NCI-H345 treated with DMSO at 0.1 percent for 48 hours (cell line): ENCODE data around the gene ADAM12.

Experiments
- DNase-seq: peaks from one replicate; lab custom pipeline; 2025; ENCODE audit not compliant: unreplicated experiment; lab: John Stamatoyannopoulos, UW

Gene ADAM12

DNA sequence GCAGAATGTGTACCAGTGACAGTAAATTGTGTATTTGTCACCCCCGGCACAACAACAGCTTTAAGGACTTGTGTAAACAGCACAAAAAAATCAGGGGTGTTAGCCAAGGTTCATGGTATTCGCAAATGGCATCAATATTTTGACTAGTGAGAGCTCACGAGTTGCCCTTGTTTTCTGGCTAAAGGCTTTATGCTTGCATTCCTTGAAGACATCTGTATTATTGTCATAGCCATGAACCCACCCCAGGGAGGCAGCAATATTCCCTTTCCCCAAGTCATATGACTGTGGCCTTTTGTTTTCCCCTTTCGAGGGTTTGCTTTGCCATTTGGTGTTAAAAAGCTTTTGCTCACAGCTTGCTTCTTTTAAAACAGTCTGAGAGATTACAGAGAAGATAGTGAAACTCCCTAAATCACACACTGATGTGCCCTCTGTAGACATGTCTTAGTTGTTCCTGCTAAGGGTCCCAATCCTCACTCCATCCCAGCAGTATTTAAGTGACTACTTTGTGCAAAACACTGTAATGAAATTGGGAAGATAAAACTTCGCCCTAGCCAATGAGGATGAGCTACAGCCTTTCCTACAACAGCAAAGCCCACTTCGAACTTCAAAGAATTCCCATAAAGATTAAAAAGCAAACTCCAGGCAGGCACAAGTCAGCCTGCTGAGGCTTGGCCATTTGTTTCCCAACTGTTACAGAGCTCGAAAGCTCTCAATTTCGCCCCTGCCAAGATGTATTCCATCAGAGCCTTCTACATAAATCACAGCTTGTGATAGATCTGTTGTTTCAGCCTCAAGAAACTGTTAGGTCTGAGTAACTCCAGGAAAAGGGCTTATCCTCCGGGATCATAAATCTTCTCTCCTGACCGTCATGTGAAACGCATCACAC lies 172.3 kb downstream of the ADAM12 start:
- no peak for DNase-seq

DNA sequence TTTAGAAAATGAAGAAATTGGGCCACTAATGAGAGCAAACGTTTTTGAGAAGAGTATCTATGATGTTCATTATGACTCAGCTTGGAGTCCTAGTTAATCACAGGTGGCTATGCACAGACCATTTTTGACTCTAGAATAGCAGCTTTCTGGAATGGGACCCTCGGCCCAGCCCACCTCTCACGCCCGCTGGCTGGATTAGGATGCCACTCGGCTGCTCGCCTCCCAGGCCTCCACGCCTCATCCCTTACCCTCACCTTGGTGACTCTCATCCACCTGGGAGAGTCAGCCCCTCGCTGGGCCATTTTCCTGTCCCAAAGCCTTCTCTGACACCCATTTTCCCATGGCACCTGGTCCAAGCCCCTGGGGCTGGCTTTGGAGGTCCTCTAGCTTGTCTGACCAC lies 173.6 kb downstream of the ADAM12 start:
- DNase-seq, result no peak

DNA sequence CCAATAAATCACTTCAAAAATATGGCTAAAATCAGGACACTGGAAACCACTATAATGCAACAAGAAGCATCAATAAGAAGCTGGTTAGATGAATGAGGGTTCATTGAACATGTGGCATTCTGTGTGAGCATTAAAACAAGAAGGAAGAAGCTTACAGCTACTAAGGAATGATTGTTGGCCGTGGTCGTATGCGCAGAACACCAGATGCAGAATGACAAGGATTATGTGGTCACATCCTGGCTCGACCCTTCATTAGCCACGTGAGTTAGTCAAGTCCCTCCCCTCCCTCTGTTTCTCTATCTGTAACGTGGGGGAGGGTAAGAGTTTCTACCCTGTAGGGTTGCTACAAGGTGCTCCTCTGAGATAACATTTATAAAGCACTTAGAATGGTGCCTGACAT lies 174.3 kb downstream of the ADAM12 start:
- no peak for DNase-seq

GRCh38 chr10:126212738-126213137 lies 175.5 kb downstream of the ADAM12 start:
- DNase-seq, result no peak

DNA sequence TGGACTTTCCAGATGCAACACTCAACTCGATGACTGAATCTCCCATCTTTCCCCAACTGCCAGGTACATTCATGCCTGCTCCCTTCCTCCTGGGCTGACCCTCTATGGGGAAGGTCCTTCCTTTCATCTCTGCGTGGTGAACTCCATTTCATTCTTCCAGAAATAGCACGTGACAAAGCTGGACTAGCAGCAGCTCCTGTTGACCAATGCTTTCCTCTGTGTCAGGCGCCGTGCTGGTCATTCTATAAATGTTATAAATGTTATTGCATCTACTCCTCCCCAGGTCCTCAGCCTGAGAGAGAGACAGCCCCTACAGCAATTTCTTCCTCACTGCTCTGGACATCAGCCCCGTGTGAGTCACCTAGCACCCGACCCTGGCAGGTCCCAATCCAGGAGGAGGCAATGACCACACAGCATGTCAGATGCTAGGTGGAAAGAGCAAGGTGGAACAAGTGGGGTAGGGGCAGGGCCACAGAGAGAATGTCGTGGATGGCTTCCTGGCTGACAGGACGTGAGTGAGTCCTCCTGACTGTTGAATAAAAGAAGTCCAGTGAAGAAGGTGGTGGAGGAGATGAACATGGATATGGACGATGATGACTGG lies 178.1 kb downstream of the ADAM12 start:
- no peak for DNase-seq

DNA sequence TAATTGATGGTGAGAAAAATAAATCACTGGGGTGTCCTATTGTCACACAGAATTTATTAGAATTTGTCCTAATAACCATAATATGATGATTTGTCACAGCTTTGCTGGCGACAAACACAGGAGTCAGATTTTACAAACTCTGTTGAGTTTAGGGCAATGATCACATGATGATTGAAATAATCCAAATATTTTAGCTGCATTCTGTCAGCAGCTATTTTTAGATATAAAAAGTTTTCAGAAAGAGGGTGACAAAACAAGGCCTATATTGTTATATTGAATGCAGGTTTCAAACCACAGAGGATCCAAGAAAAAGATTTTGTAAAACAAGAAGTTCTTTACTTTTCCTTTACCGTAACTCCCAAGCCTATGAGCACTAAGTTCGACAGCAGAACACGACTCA lies 178.8 kb downstream of the ADAM12 start:
- DNase-seq, result no peak

- no peak for DNase-seq
Measured at GRCh38 chr10:126208726-126209302, 179.5 kb downstream of the ADAM12 start.

DNA sequence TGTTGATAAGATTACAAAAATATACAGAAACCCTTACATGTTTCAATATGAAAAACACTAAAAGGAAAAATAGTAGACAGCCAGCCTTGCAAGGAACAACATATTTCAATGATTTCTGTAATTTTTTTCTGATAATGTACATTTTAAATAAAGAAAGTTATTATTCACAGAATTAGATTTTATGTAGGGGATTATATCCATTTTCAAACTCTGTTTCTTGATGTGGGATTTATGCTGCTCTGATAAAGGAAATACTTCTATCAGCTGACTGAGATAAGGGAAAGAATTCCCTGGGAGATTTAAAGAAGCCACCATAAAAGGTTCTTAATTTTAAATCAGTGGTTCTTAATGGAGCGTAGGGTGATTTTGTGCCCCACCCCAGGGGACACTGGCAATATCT lies 180.4 kb downstream of the ADAM12 start:
- no peak for DNase-seq

GRCh38 chr10:126207313-126207771 lies 180.9 kb downstream of the ADAM12 start:
- no peak for DNase-seq

DNA sequence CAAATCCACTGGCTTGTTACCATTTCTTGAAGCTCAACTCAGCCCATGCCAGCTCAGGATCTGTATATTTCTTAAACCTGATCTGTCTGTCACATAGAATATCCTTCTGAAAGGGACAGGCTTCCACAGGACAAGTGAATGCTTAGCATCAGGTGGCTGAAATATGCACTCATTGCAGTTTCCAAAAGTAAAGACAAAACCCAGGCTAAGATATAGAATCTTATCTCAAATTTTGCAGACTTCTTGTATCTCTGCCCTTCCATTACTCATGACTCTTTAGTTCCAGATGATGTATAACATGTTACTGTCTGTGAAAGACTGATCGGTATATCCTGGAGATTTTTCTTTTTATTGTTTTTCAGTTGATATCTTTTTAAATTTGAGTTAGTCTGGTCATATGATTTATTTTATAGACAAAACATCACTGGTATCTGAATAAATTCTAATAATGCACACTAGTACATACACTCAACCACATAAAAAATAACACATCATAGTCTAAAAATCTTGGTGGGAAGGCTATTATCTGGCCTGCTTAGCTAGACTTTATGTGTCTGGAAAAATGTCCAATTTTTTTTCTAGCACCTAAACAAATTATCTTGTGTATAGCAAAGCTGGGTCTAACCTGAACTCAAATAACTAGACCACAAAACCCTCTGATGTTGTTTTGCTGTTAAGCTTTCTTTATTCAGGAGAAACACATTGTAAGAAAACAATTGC lies 182.6 kb downstream of the ADAM12 start:
- no peak for DNase-seq

- no peak for DNase-seq
Measured at GRCh38 chr10:126204320-126204719, 184.0 kb downstream of the ADAM12 start.

DNA sequence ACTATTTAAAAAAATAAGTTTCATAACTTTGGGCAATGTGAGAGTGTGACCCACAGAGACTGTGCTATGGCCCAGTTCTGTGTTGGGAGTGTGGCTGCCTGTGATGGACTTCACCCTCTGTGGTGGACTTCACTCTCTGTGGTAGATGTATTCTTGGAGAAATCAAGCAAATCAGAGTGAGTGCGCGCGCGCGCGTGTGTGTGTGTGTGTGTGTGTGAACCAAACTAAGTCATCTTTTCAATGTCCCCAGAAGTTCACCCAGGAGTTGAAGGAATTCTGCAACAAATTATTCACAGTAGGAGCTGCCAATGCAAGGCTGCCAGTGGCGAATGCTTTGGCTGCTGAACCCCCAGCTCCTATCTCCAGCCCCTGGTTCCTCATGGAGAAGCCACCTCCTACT lies 184.5 kb downstream of the ADAM12 start:
- no peak for DNase-seq

DNA sequence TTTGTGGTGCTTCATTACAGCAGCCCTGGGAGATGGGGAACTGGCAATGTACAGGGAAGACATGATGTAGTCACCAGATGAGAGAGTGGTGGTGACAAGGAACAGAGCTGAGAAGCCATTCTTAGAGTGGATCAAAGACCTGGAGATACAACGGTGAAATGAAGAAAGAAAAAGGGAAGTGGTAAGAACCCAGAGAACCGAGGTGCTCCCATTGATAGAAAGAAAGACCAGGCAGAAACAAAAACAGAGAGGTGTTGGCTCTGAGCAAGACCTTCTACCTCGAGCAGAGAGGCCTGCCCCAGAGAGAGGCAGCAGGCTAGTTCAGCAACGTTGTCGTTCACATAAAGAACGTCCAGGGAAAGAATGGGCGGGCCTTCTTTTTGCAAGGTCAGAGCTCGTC lies 186.7 kb downstream of the ADAM12 start:
- DNase-seq, result no peak

GRCh38 chr10:126199221-126199998 lies 188.9 kb downstream of the ADAM12 start:
- no peak for DNase-seq

- DNase-seq, result no peak
Measured at GRCh38 chr10:126198681-126199080, 189.6 kb downstream of the ADAM12 start.

DNA sequence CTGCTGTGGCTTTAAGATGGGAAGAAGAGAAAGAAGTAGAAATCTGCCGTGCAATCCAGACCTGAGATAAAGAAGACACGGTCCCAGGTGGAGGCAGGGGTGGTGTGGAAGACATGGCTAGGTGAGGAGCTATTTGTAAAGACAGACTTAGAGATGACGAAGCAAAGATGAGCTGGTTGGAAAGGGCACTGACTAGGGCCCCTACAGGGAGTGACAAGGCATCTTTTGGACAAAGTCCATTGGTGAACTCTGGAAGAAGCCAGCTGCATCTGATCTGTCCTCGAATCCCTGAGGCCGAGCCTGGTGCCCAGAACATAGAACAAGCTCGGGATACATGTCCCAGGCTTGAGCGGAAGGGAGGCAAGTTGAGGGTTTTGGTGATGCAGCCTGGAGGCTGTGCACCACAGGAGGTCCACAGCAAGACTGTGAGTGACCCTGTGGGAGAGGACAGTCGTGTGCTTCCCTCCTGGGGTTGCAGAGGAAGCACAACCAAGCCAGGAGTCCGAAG lies 191.2 kb downstream of the ADAM12 start:
- DNase-seq, result no peak

DNA sequence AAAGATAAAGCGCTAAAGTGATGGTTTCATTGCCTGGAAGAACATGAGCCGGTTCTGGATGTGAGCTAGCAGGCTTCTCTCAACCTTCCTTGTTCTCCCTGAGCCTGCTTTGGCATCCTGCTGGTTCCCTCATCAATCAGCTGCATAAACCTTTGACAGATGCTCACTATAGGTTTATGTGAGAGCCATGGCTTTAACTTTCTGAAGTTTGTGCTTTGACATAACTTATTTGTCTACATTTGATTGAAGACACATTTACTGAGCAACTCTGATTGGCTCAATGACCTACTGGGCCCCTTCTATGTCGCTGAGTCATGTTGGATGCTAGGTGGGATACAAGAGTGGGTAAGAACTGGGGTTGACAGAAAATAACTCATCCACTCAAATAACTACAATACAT lies 192.0 kb downstream of the ADAM12 start:
- DNase-seq, result no peak

DNA sequence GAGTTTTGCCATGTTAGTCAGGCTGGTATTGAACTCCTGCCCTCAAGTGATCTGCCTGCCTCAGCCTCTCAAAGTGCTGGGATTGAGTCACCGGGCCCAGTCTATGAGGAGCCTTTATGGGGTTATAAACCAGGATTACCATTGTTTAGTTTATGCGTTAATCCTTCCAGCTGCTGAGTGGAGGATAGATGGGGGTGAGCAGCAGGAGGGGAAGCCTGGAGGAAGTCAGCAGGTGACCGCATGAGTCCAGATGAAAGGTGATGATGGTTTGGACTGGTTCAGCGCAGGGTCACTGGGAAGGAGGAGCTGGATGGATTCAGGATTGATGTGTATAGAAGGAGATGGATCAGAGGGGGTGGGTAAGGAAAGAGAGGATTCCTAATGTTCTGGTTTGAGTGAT lies 197.1 kb downstream of the ADAM12 start:
- no peak for DNase-seq

DNA sequence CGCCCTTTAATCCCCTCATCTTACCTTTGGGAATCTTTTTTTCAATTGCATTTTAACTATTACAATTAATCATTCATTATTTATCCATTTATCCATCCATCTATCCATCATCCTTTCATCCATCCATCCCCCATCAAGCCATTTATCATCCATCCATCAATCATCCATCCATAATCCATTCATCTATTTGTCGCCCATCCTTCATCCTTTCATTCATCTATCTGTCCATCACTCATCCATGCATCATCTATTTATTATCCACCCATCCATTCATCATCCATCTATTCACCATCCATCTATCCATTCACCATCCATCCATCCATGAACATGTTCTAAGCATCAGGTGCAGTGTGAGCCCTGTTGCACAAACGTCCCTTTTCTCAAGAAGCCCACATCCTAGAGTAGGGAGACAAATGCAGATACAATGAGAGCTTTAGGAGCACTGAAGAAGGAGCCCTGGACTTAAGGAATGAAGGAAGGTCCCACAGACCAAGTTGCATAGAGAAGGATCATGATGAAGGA lies 199.5 kb downstream of the ADAM12 start:
- DNase-seq, result no peak

DNA sequence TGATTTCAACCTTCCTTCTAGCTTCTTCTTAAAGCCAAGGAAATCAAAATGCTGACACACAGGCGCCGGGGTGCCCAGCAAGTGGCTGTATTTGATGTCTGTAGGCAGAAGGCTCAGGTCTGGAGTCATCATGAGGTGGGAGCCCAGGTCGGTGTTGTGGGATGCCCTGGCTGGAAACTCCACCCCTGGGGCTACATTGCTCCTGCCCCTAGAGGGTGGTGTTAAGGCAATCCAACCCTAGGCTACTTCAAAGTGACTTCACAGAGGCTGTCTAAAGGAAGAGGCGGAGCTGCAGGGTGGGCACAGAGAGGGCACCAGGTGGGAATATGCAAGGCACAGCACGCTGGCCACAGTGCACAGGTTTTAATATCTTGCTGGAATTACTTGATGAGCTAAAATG lies 200.9 kb downstream of the ADAM12 start:
- DNase-seq, result no peak
